ENCODE results near the gene CHD9NB.

- TF ChIP-seq, protein P1, sequence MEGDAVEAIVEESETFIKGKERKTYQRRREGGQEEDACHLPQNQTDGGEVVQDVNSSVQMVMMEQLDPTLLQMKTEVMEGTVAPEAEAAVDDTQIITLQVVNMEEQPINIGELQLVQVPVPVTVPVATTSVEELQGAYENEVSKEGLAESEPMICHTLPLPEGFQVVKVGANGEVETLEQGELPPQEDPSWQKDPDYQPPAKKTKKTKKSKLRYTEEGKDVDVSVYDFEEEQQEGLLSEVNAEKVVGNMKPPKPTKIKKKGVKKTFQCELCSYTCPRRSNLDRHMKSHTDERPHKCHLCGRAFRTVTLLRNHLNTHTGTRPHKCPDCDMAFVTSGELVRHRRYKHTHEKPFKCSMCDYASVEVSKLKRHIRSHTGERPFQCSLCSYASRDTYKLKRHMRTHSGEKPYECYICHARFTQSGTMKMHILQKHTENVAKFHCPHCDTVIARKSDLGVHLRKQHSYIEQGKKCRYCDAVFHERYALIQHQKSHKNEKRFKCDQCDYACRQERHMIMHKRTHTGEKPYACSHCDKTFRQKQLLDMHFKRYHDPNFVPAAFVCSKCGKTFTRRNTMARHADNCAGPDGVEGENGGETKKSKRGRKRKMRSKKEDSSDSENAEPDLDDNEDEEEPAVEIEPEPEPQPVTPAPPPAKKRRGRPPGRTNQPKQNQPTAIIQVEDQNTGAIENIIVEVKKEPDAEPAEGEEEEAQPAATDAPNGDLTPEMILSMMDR (IDR thresholded peaks at IDR 0.05): no peak
- TF ChIP-seq REST (IDR thresholded peaks at IDR 0.05; ENCODE audit: insufficient read depth in 1 of 2, low read depth in 2 of 2, low read length in 1 of 2): no peak
- no peak for TF ChIP-seq SIN3A (IDR thresholded peaks at IDR 0.05; ENCODE audit: borderline replicate concordance, insufficient read depth, low read depth, low read length)
- no peak for TF ChIP-seq TCF7L2 (IDR thresholded peaks at IDR 0.05; ENCODE audit: low read depth, low read length)
Measured at GRCh38 chr16:53035176-53035942, 17.3 kb downstream of the CHD9NB start.
